NOMO-1 (cell line): ENCODE results near the gene MCC.
A peak's percentile ranks its signal among the peaks of the same experiment; 100 is the strongest.

Source experiments
- DNase-seq, 2 experiments: peaks; one replicate each; lab custom pipeline; 2025; ENCODE audit not compliant: unreplicated experiment in 2 of 2; lab: John Stamatoyannopoulos, UW

MCC gene

DNA sequence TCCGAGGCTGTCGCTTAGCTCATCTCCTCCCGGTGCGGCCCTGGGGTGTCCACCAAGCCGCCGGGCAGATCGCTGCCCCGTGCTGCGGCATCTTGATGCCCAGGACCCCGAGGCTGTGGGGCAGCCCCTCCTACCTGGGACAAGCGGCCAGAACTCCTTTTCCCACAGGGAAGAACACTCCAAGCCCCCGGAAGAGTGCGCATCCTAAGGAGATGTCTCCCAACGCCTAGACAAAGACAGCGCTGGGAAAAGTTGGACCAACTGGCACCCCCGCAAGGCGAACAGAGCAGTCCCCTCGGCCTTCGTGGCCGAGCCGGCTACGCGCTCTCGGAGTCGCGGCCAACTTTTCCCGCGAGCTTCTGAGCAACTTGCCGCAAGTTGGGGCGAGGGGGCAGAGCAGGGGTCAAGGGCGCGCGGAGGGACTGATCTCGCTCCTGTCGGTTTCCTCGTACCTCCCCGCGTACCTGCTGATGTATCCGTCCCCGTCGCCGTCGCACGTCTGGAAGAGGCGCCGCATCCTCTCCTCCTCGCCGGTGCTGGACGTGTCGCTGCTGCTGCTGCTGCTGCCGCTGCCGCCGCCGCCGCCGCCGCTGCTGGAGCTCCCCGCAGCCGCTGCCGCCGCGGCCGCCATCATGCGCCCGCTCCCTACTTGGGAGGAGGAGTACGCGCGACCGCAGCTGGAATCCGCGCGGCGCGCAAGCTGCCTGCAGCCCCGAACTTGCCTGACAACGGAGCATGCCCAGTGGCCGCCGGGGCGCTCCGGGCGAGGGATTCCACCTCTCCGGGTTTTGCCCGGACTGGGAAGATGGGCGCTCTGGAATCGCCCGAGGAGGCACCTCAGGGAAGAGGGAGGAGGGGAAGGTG is at the start of gene MCC:
MCC (minus strand) TSS at position 673 of the 864 bp plus-strand sequence.
- DNase-seq = no peak

DNA sequence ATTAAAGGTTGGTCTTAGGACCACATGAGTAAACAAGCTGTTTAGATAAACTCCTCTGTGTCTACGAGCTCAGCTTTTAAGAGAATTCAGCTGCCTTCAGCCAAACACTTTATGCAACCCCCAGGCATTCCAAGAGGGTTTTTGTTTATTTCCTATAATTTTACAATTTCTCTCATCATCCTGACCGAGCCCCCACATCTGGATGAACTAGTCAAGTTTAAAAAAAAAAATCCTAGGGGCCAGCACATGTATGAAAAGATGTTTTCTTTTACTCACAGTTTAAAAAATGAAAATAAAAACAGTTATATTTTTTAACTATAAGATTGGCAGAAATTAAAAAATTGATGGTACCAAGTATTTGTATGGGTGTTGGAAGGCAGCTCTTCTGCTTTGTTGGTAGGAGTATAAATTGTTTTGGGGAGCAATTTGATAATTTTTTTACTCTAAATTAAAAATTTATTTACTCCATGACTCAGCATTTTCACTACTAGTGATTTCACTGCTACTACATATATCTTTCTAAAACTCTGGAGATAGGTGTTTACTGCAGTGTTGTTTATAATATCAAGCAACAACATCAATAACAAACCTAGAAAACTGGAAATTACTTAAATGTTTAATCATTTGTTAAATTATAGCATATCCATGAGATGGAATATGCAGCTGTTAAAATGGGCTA is 43.4 kb upstream of the MCC start:
- DNase-seq = no peak

DNA sequence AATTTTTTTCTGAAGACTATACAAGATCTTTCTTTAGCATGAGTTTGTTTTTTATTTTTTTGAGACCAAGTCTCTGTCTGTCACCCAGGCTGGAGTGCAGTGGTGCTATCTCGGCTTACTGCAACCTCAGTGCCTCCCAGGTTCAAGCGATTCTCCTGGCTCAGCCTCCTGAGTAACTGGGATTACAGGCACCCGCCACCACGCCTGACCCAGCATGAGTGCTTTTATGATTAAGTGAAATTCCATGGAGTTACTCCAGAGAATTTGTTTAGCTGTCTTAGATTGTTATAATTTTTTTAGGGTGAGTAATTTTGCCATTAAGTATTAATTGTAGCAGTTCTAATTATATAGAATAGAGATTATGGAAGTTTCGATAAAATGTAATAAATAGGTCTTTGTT is 39.5 kb upstream of the MCC start:
- no peak for DNase-seq

DNA sequence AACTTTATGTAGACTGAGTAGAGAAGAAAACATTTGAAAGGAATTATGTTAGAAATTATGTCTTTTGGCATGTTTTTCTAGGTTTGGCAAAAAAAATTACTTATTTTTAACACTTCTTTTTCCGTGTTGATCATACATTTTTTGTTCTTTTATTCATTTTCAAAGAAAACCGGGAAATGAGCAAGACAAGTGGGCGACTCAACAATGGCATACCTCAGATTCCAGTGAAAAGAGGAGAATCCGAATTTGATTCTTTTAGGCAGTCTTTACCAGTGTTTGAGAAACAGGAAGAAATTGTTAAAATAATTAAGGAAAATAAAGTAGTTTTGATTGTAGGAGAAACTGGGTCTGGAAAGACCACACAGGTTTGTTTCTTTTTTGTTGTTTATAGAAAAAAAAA is 38.2 kb upstream of the MCC start:
- no peak for DNase-seq

DNA sequence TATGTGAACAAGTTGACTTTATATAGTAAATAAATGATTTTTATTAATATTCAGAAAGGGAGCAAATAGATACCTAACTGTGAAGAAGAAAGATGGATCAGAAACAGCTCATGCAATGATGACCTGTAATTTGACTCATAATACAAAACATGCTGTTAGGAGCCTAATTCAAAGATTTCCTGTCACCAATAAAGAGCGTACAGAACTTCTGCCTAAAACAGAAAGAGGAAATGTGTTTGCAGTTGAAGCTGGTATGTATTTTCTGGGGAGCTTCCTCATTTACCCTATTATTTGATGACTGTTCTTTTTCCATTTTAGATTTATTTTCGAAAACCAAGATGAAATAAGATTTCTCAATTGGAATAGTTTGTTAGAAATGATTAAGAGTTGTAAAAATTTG is 36.7 kb upstream of the MCC start:
- DNase-seq = peak; percentile 57 to 90

DNA sequence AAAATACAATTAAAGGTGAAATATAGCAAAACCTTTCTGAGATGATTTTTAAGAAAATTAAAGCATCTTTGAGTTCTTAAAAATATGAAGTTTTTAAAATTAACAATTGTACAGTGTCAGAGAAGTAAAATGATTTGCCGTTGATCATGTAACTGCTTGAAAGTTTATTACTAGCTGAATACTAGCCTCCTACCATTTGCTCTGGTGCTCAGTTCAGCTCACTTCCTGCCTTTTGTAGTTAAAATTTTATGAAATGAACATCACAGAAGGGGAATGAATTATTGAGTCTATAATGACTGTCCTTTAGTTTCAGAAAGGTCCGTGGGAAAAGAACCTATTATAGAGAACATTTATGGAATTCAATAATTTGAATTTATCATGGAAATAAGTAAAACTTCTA is 34.9 kb upstream of the MCC start:
- no peak for DNase-seq

DNA sequence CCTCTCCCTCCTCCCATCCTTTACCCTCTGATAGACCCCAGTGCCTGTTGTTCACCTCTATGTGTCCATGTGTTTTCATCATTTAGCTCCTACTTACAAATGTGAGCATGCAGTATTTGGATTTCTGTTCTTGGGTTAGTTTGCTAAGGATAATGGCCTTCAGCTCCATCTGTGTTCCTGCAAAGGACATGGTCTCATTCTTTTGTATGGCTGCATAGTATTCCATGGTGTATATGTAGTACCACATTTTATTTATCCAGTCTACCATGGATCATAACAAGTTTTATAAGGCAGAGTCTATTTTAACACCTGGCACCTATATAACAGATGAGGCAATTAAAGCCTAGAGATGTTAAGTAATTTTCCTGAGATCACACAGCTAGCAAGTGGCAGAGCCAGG is 32.6 kb upstream of the MCC start:
- DNase-seq = no peak

DNA sequence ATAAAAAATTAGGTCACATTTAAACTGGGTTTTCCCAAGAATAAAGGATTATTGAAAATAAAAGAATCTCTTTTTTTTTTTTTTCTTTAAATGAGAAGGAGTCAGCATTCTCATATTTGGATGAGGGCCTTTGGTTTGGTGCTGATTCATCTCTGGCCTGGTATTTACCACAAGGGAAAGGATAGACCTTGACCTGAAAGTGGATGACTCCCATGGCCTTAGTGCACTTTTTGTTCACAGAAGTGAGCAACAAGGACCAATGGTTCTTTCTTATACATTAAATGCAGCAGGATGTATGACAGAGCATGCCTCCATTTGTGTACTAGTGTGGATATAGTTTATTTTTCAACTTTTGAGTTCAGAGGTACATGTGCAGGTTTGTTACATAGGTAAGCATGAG is 32.2 kb upstream of the MCC start:
- DNase-seq = no peak

DNA sequence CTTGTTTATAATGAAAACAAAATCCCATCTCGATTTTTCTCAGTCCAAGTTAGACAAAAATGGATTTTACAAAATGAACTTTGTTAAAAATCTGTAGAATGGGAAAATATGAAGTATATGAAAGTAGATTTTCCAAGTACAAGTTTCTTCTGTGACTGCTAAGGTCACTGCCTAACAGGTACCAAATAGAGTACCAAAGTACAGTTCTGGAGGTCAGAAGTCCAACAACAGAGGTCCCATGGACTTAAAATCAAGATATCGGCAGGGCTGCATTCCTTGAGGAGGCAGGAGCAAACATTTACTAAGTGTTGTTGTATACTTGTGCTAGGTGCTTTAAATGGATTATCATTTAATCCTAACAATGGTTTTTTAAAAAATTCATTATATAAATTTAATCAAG is 31.2 kb upstream of the MCC start:
- no peak for DNase-seq

DNA sequence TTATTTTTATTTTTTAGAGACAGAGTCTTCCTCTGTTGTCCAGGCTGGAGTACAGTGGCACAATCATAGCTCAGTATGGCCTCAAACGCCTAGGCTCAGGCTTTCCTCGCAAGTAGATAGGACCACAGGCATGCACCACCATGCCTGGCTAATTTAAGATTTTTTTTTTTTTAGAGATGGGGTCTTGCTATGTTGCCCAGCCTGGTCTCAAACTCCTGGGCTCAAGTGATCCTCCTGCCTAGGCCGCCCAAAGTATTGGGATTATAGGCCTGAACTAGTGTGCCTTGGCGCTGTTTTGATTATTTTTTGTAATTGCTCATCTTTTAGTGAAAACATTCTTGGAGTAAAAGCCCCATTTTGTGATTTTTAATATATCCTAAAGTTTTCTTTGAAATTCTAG is 30.6 kb upstream of the MCC start:
- no peak for DNase-seq

DNA sequence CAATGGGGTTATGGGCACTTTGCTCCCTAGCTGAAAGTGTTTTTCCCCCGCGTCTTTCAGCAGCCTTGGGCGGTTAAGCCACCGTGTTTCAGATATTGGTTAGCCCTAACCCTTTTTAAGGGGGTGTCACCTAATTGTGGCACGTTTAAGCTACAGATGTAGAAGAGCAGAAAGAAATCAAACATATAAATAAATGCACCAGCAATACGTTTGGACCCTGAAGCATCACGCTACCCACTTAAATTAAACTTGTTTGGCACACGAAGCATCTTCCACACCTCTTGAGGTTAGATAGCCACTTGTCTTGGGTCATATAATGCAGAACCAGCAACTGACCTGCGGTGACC is 26.0 kb upstream of the MCC start:
- no peak for DNase-seq

DNA sequence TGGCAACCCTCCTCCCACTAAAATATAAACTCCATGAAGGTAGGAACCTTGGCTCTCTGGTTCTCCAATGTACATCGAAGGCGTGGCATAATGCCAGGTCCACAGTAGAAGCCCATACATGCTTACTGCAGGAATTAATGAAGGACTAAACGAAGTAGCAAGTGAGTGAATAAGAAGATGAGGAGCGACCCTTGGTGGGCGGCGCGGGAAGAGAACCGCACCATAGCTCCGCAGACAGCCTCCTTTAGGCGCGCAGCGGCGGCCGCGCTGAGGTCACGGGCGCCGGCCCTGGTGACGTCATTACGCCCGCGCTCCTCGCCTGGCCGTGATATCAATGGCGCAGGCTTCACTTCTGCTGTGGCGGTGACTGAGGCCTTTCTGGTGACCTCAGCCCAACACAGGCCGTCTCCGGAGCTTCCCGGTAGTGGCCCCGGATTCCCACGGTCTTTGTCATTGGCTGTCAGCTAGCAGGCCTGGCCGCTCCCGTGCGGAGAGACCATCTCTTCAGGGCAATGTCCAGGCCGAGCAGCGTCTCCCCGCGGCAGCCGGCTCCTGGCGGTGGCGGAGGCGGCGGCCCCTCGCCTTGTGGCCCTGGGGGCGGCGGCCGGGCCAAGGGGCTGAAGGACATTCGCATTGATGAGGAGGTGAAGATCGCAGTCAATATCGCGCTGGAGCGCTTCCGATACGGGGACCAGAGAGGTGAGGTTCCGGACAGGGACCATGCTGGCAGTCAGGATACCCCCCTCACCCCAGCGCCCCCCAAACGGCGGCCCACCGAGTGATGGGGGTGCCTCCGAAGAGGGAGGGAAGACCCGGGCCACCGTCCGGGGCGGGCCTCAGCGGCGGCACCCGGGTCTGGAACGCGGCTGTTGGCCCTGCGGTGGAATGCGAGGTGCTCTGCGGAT is 25.4 kb upstream of the MCC start, which contains the start of gene YTHDC2:
YTHDC2 (plus strand) TSS at position 311 of the 905 bp plus-strand sequence; CDS start at position 513, 202 bp downstream.
- DNase-seq = peak; percentile 87 to 88

DNA sequence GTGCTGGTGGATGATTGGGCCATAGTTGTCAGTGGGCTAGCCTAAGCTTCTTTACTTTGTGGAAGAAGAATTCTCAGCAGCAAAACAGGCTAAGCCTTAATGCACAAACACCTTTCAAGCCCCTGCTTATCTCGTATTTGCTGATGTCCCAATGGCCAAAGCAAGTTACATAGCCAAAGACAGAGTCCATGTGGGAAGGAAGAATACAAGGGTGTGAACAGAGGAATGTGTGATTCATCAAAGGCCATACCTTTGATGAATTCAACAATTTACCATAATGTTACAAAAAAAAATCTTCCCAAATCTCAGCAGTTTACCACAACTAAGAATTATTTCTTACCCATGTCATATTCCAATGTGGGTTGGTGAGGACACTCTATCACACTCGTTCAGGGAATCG is 24.1 kb upstream of the MCC start:
- no peak for DNase-seq

DNA sequence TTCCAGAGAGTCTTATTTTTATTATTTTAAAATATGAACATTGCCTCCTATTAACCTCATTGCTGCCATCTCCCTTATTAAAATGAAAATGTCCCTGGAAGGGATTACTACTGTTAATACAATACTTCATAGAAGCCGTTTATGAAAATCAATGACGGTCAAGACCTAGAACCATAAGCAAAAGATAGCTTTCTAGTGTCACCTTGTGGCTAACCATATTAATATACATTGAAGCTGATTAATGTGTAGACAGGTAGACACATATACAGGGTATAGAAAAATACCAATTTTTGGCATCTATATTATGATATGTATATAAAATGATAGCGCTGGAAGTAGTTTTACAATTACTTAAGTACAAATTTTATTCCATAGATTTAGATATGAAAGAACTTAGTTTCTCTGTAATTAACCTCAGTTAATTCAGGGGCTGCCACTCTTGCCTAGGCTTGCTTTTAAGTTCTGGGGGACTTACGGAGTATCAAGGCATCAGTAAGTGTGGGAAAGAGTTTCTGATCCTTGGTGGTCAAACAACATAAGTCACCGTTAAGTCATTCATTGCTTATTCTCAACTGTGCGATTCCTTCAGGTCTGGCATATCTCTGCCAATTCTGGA is 22.7 kb upstream of the MCC start:
- peak; percentile 8 to 41 for DNase-seq

DNA sequence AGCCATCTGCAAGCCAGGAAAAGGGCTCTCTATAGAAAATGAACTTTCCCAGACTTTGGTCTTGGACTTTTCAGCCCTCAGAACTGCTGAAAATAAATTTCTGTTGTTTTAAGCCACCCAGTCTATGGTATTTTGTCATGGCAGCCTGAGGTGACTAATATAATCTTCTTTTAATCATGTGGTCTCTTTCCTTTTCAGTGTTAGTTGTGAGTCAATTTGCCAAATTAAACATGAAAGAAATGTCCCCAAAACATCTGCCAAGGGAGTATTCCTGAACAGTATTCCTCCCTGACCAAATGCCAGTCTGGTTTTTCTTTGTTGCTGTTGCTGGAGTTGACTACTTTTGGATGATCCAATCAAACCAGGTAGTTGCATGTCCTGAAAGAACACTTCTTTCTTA is 20.5 kb upstream of the MCC start:
- DNase-seq = no peak

DNA sequence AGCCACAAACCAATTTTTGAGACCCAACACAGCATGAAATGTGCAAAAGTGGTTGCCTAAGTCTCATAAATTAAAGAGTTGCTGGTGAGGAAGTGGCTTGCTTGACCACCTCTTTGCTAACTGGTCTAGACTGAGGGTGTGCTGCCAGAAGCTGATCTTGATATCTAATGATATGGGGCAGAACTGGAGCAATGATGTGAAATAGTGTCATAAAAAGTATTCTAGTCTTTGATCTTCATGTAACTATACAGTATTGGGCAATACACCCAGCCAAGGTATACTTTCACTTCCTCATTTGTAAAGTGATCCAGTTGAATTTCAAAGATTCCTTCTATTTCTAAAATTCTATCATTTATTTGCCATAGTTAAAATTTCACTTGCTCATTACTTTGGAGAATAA is 19.3 kb upstream of the MCC start:
- peak; percentile 85 to 94 for DNase-seq

DNA sequence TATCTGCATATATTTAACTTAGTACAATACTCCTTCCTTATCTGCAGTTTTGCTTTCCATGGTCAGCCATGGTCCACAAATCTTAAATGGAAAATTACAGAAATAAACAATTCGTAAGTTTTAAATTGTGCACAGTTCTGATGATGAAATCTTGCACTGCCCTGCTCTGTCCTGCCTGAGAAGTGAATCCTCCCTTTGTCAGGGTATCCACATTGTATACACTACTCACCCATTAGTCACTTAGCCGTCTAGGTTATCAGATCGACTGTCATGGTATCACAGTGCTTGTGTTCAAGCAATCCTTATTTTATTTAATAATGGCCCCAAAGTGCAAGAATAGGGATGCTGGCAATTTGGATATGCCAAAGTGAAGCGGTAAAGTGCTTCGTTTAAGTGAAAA is 16.9 kb upstream of the MCC start:
- no peak for DNase-seq

DNA sequence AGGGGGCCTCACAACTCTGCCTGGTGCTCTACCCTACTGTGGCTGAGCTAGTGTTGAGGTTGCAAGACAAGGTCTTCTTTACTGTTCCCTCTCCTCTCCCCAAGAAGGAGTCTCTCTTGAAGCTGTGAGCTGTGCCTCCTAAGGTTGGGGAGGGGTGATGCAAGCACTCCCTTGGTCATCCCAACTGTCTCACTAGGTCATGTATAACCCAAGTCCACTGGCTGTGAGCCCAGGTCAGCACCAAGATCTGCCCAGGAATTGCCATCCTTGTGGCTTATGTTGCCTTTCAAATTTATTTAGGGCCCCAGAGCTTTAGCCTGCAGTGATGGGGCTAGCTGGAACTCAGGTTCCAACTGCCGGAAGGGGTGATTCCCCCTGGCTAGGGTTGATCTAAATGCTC is 14.9 kb upstream of the MCC start:
- no peak for DNase-seq

DNA sequence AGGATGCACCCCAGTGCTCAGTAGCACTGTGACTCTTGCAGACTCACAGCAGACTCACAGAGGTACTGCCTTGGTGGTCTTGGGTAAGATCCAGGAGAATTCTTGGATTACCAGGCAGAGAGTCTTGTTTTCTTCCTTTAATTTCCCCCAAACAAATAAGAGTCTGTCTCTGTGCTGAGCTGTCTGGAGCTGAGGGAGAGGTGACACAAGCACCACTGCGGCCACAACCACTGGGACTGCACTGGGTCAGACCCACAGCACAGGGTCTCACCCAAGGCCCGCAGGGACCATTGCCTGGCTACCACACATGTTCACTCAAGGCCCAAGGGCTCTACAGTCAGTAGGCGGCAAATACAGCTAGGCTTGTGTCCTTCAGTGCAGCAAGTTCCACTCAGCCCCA is 13.8 kb upstream of the MCC start:
- no peak for DNase-seq

DNA sequence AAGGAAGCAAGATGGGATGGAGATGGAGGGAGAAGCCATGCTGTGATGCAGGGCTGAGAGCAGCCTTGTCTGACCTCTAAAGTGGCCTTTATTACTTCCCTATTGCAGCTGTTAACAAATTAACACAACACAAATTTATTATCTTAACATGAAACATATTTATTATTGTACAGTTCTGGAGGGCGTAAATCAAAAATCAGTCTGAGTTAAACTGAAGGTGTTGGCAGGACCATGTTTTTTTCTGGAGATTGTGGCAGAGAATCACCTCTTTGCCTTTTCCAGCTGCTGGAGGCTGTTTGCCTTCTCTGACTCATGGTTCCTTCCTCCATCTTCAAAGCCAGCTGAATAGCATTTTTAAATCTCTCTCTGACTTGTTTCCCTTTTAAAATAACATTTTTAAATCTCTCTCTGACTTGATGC is 7.2 kb upstream of the MCC start:
- DNase-seq = no peak

DNA sequence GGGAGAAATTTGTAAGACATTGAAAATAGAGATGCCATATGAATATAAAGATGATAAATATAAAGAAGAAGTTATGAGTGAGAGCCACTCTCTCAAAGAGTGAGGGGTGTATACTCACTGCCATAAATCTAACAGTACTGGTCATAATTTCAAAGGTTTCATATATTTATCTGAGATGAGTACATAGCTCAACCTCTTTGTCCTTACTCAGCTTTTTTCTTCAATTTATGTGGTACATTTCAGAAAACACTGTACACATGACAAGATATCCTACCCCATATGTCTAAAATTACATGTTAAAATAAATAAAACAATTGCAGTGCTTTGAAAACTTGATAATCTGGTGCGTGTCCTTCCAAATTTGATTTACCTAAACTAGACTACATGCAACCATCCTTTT is 5.2 kb upstream of the MCC start:
- no peak for DNase-seq
